GM12801 (cell line): ENCODE results near the gene ZNF207.

ENCODE experiments used
- CTCF ChIP-seq: IDR thresholded peaks from one replicate; pipeline ENCODE4 v1.5.1; 2011; ENCODE audit warnings: control low read depth; ENCODE audit not compliant: insufficient read length; ENCODE audit errors: extremely low read depth

Gene ZNF207

GRCh38 chr17:32396343-32396742 is 46.4 kb downstream of the ZNF207 start:
- TF ChIP-seq CTCF, result no peak

GRCh38 chr17:32398946-32399345 is 49.0 kb downstream of the ZNF207 start:
- no peak for TF ChIP-seq CTCF

- no peak for TF ChIP-seq CTCF
Measured at GRCh38 chr17:32426894-32427293, 76.9 kb downstream of the ZNF207 start.

GRCh38 chr17:32429598-32429997 is 79.6 kb downstream of the ZNF207 start:
- no peak for TF ChIP-seq CTCF
